Measurements from ENCODE around the gene RNF220. TPM values are rescaled to one million over a fixed set of nuclear protein-coding genes. Genes with fewer than 3 reads are reported as not detected.
"Not testable (repeated sequence)": the region's sequence is repeated elsewhere in the genome, so short reads cannot be mapped to it uniquely, and the experiment has no call there.

RNF220 gene
- total RNA-seq, 1 experiment from 2014 or later, result 57.4 TPM

GRCh38 chr1:44547361-44547760 is 142.3 kb downstream of the RNF220 start:
- no peak for DNase-seq (ENCODE audit: low spot score)

DNA sequence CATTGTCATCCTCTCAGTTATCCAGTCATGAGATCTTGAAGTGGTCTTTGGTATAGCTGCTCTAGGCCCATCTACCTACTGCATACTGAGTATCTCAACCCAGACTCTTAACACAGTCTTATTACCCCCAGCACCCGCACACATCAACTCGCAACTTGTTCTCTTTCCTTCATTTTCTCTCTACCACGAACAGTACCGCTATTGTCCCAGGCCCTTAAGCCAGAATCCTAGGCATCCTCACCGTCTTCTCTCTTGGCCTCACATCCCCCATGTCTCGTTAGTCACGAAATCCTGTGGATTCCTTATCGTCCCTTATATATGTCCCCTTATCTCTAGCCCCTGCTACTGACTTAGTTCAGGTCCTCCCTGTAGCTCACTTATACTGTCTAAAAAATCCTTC is 142.8 kb downstream of the RNF220 start:
- no peak for DNase-seq (ENCODE audit: low spot score)

- DNase-seq (ENCODE audit: low spot score), result no peak
These were observed 144.5 kb downstream of the RNF220 start for GRCh38 chr1:44549510-44549909.

DNA sequence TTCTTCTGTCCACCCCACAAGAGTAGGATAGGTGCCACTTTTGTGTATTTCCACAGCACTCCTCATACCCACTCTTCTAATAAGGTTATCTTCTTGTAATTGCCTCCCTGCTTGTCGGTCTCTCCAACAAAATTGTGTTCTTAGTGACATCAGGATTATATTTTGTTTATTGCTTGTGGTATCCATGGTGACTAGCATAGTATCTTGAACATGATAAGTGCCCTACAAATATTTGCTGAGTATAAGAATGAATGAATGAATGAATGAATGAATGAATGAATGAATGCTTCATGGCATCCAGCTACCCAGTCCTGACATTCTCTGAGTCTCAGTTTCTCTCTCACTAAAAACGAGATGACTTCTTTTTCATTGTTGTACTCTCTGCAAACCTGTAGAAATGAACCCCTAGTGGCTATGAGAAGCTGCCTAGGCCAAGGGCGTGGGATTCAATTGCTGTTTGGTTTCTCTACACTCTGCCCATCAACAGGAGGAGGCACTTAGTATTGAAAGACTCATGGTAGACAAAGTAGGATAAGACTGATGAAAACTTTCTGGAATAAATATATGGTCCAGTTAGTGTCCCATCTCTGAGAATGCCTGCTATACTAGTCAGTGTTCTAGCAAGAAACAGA is 148.2 kb downstream of the RNF220 start:
- DNase-seq (ENCODE audit: low spot score), result no peak

GRCh38 chr1:44553771-44554170 is 148.7 kb downstream of the RNF220 start:
- DNase-seq (ENCODE audit: low spot score), result peak; percentile 84

DNA sequence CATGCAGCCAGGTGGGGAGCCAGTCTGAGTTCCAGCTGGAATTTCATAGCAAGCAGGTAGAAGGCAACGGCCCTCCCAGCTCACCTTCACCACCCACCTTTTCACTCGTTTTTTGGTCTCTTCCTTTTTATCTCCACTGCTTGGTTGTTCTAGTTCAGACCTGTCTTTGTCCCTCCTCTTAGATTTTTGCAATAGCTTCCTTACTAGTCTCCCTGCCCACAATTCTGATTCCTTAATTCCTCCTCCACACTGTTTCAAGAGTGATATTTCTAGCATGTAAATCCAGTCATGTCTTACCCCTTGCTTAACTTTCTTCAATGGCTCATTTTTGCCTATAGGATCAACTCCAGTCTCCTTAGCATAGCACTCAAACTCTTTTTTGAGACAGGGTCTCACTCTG is 149.7 kb downstream of the RNF220 start:
- DNase-seq (ENCODE audit: low spot score), result no peak

DNA sequence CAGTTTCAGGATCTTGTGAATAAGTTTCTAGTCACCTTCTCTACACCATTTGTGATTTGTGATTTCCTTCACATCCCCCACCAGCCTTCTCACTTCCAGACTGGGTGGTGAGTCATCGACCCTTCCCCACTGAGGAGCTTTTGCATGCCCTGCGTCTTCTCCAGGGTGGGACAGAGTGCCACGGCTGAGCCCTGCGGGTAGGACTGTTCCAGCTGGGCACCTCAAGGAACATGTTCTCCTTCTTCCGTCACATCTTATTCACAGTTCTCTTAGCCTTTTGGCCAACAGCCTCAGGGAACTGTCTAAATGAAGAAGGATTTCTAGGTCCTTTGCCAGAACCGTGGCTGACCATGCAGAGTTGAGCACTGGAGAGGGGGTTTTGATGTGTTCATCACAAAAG is 152.7 kb downstream of the RNF220 start:
- peak; percentile 18 for DNase-seq (ENCODE audit: low spot score)

DNA sequence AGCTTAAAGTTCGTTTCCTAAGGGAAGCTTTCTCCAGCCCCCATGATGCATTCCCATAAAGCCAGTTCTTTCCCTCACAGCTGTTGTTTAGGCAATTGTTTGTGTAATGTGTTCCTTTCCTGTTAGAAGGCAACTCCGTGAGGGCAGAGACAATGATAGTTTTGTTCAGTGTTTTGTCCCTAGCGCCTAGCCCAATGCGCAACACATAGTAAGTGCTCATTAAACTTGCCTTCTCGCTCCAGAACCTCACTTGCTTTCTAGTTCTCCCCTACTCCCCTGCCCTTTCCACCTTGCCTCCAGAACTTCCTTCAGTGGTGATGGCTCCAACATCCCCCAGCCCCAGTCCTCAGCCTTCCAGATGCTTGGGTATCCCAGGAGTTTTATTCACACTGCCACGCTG is 153.8 kb downstream of the RNF220 start:
- DNase-seq (ENCODE audit: low spot score), result no peak

DNA sequence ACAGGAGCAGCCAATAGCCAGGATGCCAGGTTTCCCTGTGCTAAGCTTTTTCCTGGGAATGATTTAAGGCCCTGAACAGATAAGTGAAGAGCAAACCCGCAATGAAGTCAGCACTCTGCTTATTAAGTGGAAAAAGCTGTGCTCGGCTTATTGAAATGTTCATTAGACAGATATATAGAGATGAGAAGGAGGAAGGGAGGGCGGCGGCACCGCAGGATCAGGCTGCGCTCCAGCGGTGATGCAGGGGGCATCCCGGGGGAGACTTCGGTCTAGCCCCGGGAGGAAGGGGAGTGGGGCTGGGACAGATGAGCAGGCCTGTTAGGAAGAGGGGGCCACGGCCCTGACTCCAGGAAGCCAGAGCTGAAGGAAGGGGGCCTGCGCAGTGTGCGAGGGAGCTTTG is 154.3 kb downstream of the RNF220 start:
- DNase-seq (ENCODE audit: low spot score), result no peak

- no peak for DNase-seq (ENCODE audit: low spot score)
These were observed 154.9 kb downstream of the RNF220 start for GRCh38 chr1:44559913-44560312.

GRCh38 chr1:44560696-44561095 is 155.6 kb downstream of the RNF220 start:
- not testable (repeated sequence) for DNase-seq (ENCODE audit: low spot score)

DNA sequence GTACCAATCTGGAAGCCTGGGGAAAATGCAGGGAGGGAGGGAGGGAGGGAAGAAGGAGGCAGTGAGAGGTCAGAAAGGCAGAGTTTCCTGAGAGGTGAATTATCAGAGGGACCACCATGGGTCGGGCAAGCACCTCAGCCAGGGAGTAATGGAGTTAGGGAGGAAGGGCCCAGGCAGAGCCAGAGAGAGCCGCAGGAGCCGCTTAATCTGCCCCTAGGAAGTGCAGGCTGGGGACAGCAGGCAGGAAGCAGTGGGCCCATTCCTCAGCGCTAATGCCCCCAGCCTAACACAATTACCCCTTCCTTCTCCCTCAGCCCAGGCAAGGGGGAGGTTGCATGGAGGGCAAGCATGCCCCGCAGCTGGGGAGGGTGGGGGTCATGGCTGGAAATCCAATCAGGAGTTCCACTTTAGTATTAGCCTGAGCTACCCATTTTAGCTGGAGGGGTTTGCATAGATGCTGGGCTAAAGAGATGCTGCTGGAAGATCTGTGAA is 160.2 kb downstream of the RNF220 start:
- no peak for DNase-seq (ENCODE audit: low spot score)

DNA sequence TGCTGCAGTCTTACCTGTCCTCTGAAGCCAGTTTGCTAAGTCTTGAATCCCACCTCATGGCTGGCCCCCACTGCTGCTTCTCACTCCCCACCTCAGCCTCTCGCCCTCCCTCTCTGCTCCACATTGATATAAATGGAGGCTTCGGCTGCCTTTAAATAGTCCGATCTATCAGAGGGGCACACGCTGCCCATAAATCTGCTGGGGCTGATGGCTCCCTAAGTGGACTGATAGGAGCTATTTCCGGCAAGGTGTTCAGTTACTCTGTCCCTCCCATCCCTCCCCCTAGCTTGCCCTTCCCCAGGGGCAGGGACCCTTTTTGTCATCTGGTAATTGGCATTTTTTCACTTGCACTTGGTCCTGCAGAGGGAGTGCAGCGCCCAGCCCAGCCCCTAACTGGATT is 160.8 kb downstream of the RNF220 start:
- no peak for DNase-seq (ENCODE audit: low spot score)

DNA sequence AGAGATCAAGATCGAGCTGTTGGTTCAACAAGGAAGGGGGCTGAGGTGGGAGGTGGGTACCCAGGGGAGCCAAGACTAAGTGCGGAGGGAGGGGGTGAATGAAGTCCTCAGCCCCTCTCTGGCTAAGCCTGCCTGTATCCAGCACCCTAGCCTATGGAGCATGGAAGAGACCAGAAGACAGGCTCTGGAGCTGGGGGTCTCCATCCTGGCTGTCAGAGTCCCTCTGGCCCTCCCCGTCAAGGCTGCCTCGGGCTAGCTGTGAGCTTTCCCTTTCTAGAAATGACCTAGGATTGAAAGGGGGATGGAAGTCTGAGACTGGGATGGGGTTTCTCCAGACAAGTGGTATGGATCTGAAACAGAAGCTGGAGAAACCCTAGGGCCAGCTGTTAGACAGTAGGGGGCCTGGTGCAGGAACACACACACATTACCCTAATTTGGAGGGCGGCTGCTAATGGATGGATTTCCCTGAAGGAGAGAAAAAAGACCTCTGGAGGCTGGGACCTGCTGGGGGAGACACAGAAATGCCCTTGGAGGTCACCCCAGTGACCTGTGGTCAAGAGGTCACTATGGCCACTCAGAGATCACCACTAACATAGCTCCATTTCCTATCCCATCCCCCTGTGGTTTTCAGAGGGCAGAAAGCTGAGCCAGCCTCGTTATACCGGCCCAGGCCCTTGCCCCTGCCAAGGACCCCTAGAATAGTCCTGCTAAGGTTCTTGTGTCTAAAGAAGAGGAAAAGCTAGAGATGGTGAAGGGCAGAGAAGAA is 161.4 kb downstream of the RNF220 start:
- DNase-seq (ENCODE audit: low spot score), result no peak

DNA sequence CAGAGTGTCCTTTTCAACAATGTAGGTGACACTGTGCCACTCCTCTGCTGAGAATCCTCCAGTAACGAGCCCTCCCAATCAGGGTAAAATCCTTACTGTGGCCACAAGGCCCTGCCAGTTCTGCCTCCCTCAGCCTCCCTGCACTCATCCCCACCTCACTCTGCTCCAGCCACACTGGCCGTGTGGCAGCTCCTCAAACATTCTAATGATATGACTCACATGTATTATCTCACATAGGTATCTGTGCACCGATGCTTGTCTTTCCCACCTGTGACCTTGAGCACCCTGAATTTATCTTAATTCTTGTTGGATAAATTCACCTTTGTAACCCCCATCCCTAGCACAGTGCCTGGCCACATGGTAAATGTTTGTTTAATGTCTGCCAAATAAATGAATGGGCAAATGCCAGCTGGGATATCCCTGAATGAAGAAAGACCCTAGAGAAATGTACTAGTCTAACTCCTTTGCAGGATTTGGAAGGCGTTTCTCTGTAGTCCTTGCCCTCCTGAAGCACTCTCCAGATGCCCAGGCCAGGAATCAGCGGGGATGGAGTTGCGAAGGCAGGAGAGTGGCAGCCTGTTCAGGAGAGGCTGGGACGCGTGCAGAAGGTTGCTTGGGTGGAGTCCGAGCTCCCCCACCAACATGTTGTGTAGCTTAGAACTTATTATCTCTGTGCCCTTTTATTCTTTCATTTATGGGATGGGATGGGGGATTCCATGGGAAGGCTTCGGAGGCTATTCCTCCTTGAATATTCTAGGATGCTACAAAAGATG is 163.3 kb downstream of the RNF220 start:
- DNase-seq (ENCODE audit: low spot score), result peak; percentile 35

DNA sequence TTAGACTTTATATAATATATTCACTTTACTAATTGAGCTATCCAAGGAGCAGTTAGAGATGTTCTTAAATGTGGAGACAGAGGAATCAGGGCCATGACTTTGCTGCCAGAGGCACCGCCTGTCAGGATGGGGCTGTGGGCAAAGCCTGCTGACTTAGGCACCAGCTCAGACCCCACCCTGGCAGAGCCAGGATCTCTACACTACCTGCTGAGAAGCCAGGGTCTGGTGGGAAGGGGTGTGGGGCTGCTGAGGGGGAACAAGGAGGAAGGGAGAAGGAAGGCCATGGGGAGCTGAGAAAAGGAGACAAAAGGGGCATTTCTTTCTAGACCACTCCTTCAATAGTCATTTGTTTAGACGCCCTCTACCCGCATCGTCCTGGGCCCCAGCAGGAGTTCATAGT is 164.4 kb downstream of the RNF220 start:
- DNase-seq (ENCODE audit: low spot score), result no peak

- DNase-seq (ENCODE audit: low spot score), result peak; percentile 19
These were observed 166.9 kb downstream of the RNF220 start for GRCh38 chr1:44571712-44572571.

DNA sequence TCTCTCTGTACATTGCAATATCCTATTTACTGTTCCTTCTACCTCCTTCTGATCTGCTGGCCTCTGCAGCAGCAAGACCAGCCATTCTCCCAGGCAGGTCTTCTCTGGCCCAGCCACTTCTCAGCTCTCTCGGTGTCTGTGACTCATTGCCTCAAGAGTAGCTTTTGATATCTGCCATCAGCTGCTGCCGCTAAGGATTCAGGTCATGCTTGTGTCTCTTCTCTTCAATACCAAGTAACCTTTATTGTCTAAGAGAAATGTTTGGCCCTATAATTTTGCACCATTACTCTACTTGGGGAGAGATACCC is 167.5 kb downstream of the RNF220 start:
- DNase-seq (ENCODE audit: low spot score), result no peak

DNA sequence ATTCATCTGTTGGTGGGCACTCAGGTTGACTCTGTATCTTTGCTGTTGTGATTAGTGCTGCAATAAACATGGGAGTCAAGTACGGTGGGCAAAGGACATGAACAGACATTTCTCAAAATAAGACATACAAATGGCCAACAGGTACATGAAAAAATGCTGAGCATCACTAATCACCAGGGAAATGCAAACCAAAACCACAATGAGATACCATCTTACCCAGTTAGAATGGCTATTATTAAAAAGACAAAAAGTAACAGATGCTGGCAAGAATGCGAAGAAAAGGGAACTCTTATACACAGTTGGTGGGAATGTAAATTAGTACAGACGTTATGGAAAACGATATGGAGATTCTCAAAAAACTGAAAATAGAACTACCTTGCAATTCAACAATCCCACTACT is 170.3 kb downstream of the RNF220 start:
- DNase-seq (ENCODE audit: low spot score), result no peak

DNA sequence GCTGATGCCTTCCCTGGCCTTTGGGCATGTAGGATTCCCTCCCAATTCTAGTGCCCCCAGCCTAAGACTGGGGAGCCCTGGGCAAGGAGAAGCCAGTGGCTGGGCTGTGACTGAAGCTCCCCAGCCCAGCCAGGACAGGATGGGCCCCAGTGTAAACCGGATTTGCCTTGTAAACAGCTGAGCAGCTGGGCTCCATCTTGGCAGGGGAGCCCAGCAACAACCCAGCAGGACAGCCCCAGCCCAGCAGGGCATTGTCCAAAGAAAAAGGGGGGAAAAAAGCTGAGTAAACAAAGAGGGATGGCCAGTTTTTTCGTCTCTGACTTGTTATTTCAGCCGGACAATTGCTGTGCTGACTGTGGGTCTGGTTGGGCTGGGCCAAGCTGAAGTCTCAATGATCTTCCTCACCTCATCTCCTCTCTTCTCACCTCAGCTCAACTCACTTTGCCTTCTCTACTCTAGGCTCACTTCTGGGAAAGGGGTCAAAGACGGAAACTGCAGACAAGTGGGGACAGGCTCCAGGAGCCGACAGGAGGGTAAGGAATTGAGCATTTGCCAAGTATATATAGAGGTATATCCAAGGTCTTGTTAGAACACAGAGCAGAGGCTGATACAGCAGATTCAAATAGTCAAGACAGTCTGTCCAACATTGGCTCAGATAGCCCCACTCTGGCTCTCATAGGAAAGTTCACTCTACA is 171.5 kb downstream of the RNF220 start:
- no peak for DNase-seq (ENCODE audit: low spot score)

DNA sequence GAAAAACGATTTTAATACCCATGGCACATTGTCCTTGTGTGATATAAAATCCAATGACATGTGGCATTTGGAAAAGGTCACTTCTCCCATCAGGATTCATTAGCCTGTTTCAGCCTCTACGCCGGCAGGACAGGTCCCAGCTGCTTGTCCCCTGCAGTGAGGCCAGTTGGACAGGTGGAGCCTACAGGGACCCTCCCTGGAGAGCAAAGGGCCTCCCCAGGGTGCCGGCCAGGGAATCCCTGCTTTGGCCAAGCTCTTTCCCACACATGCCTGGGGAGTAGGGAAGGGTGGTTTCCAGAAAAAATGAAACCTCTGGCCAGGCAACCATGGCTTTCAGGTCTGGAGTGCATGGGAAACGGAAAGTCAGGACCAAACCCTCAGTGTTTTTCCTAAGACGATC is 176.2 kb downstream of the RNF220 start:
- no peak for DNase-seq (ENCODE audit: low spot score)
